MM.1S (cell line): ENCODE results near the gene SUPV3L1.
A peak's percentile ranks its signal among the peaks of the same experiment; 100 is the strongest.

ENCODE experiments used
- DNase-seq: peaks from one replicate; pipeline ENCODE4 v3.0.0-alpha.2; 2015
- H2AFZ ChIP-seq: fragments of 300-600 bp; sonication (generic); 2 replicates; pipeline ENCODE4 v1.6.0; 2016; ENCODE audit warnings: antibody characterized with exemption, low read length
- H3F3A ChIP-seq: fragments of 300-600 bp; sonication (generic); 2 replicates; pipeline ENCODE4 v1.6.1; 2016; ENCODE audit warnings: mild to moderate bottlenecking, antibody characterized with exemption, low read length, moderate library complexity, mixed read lengths; ENCODE audit not compliant: insufficient read depth
- H3K27ac ChIP-seq: fragments of 300-600 bp; sonication (generic); 2 replicates; pipeline ENCODE4 v1.5.1; 2016; ENCODE audit warnings: mild to moderate bottlenecking, low read length
- H3K27me3 ChIP-seq: fragments of 300-600 bp; sonication (generic); replicated peaks from 2 replicates; pipeline ENCODE4 v1.6.0; 2016; ENCODE audit warnings: low read length; ENCODE audit not compliant: insufficient read depth
- H3K36me3 ChIP-seq: fragments of 300-600 bp; sonication (generic); replicated peaks from 2 replicates; pipeline ENCODE4 v1.6.1; 2016; ENCODE audit warnings: mild to moderate bottlenecking, low read length, mixed read lengths; ENCODE audit not compliant: insufficient read depth
- H3K4me1 ChIP-seq: fragments of 300-600 bp; sonication (generic); 2 replicates; pipeline ENCODE4 v1.6.1; 2016; ENCODE audit warnings: low read length, mixed read lengths
- H3K4me2 ChIP-seq: fragments of 300-600 bp; sonication (generic); 2 replicates; pipeline ENCODE4 v1.6.0; 2016; ENCODE audit warnings: low read depth, low read length
- H3K4me3 ChIP-seq: fragments of 300-600 bp; sonication (generic); 2 replicates; pipeline ENCODE4 v1.5.1; 2016; ENCODE audit warnings: low read length, mixed read lengths
- H3K79me2 ChIP-seq: fragments of 300-600 bp; sonication (generic); 2 replicates; pipeline ENCODE4 v1.6.1; 2016; ENCODE audit warnings: mixed run types, low read length, mixed read lengths
- H3K9ac ChIP-seq: fragments of 300-600 bp; sonication (generic); 2 replicates; pipeline ENCODE4 v1.6.1; 2016; ENCODE audit warnings: low read length, mixed read lengths
- H3K9me2 ChIP-seq: fragments of 300-600 bp; sonication (generic); replicated peaks from 2 replicates; pipeline ENCODE4 v1.6.1; 2016; ENCODE audit warnings: mild to moderate bottlenecking, low read length, mixed read lengths; ENCODE audit not compliant: insufficient read depth
- H3K9me3 ChIP-seq: fragments of 300-600 bp; sonication (generic); replicated peaks from 2 replicates; pipeline ENCODE4 v1.6.1; 2016; ENCODE audit warnings: mild to moderate bottlenecking, low read length, mixed read lengths; ENCODE audit not compliant: insufficient read depth
- H4K20me1 ChIP-seq: fragments of 300-600 bp; sonication (generic); 2 replicates; pipeline ENCODE4 v1.6.1; 2016; ENCODE audit warnings: mild to moderate bottlenecking, low read length, moderate library complexity, mixed read lengths; ENCODE audit not compliant: insufficient read depth
- CTCF ChIP-seq: fragments of 300-600 bp; sonication (generic); IDR thresholded peaks from 2 replicates; pipeline ENCODE4 v1.5.1; 2016; ENCODE audit warnings: antibody characterized with exemption, low read length, mixed read lengths
- EZH2 ChIP-seq: fragments of 300-600 bp; sonication (generic); optimal IDR thresholded peaks from 2 replicates; pipeline ENCODE3; 2017; ENCODE audit warnings: low read depth, mild to moderate bottlenecking, antibody characterized with exemption, low read length, mixed read lengths
- EZH2phosphoT487 ChIP-seq: fragments of 300-600 bp; sonication (generic); IDR thresholded peaks from 2 replicates; pipeline ENCODE4 v1.6.1; 2018; ENCODE audit warnings: antibody characterized with exemption, low read length

Gene SUPV3L1

GRCh38 chr10:69180525-69181204, 631 bp downstream of the SUPV3L1 start:
- Histone ChIP-seq H2AFZ (peak overlapping the region; percentile 71), H3K27ac (peak overlapping the region; percentile 75), H3K79me2 (peaks cover 56% of the 10 kb centered on the region), H3K27me3 (no peaks in the 10 kb centered on the region), H4K20me1 (no peaks in the 10 kb centered on the region), H3K9ac (peak overlapping the region; percentile 97), H3F3A (peaks cover 4% of the 10 kb centered on the region; the same call in 1 of the 2 replicates), H3K36me3 (no peaks in the 10 kb centered on the region), H3K4me2 (peak overlapping the region; percentile 83), H3K4me1 (peaks cover 9% of the 10 kb centered on the region; the same call in 1 of the 2 replicates), H3K9me2 (no peaks in the 10 kb centered on the region), H3K4me3 (peak overlapping the region; percentile 98), H3K9me3 (no peaks in the 10 kb centered on the region)
- DNase-seq: no peak
- TF ChIP-seq CTCF (no peak), EZH2 (no peak), EZH2phosphoT487 (no peak)

- peaks cover 64% of the 10 kb centered on the region for H3K79me2 ChIP-seq
Observed at GRCh38 chr10:69181433-69181832, 1.4 kb downstream of the SUPV3L1 start.

GRCh38 chr10:69182005-69182404, 2.0 kb downstream of the SUPV3L1 start:
- H3F3A ChIP-seq: peaks cover 4% of the 10 kb centered on the region; the same call in 1 of the 2 replicates
- no peaks in the 10 kb centered on the region for H4K20me1 ChIP-seq
- H3K79me2 ChIP-seq: peaks cover 70% of the 10 kb centered on the region

More at GRCh38 chr10:69181433-69181832, 1.4 kb downstream of the SUPV3L1 start:
- Histone ChIP-seq H3K4me1 (peaks cover 9% of the 10 kb centered on the region; the same call in 1 of the 2 replicates), H3F3A (peaks cover 4% of the 10 kb centered on the region; the same call in 1 of the 2 replicates), H2AFZ (no peak overlapping the region), H3K27me3 (no peaks in the 10 kb centered on the region), H4K20me1 (no peaks in the 10 kb centered on the region), H3K9me3 (no peaks in the 10 kb centered on the region), H3K9me2 (no peaks in the 10 kb centered on the region), H3K36me3 (no peaks in the 10 kb centered on the region), H3K9ac (peak overlapping the region; percentile 97), H3K4me3 (peak overlapping the region; percentile 98), H3K4me2 (peak overlapping the region; percentile 83), H3K27ac (no peak overlapping the region)
- DNase-seq: no peak
- no peak for TF ChIP-seq EZH2
- no peak for TF ChIP-seq EZH2phosphoT487

More at GRCh38 chr10:69182005-69182404, 2.0 kb downstream of the SUPV3L1 start:
- Histone ChIP-seq H3K27ac (no peak overlapping the region), H3K4me1 (peaks cover 9% of the 10 kb centered on the region; the same call in 1 of the 2 replicates), H3K36me3 (no peaks in the 10 kb centered on the region; the same call in 1 of the 2 replicates), H3K27me3 (no peaks in the 10 kb centered on the region), H3K9ac (no peak overlapping the region), H3K4me2 (no peak overlapping the region), H3K9me2 (no peaks in the 10 kb centered on the region), H2AFZ (no peak overlapping the region), H3K4me3 (no peak overlapping the region), H3K9me3 (no peaks in the 10 kb centered on the region)
- DNase-seq: no peak
- TF ChIP-seq EZH2phosphoT487: no peak
- TF ChIP-seq EZH2: no peak
- no peak for TF ChIP-seq CTCF
